Stimulated activated CD8-positive, alpha-beta memory T cell treated with anti-CD3 and anti-CD28 coated beads, Interleukin-15, amount 100 ng/mL, for 48 hours (primary cell): ENCODE measurements around the gene SH2D2A.
A peak's percentile ranks its signal among the peaks of the same experiment; 100 is the strongest.

ENCODE experiments used
- DNase-seq, 2 donors: peaks; one replicate each; pipeline ENCODE4 v3.0.0-alpha.2; 2020; ENCODE audit warnings: low read depth in 2 of 2

The SH2D2A gene

GRCh38 chr1:156823210-156823790 is 6.7 kb upstream of the SH2D2A start:
- DNase-seq, result no peak

GRCh38 chr1:156822680-156823079 is 6.0 kb upstream of the SH2D2A start:
- DNase-seq, result no peak

- DNase-seq, result peak; percentile 59 to 72
Observed at GRCh38 chr1:156821801-156822200, 5.2 kb upstream of the SH2D2A start.

- no peak for DNase-seq
Observed at GRCh38 chr1:156815961-156816422, 656 bp downstream of the SH2D2A start.

- no peak for DNase-seq
Observed at GRCh38 chr1:156815307-156815826, 1.3 kb downstream of the SH2D2A start.

- peak in 1 of 2 donors; percentile 41 for DNase-seq
Observed at GRCh38 chr1:156814571-156815260, 1.9 kb downstream of the SH2D2A start.

GRCh38 chr1:156813750-156814570 is 2.7 kb downstream of the SH2D2A start:
- DNase-seq, result peak; percentile 66 to 70

GRCh38 chr1:156813298-156813697 is 3.4 kb downstream of the SH2D2A start:
- no peak for DNase-seq

- DNase-seq, result no peak
Observed at GRCh38 chr1:156812293-156812990, 4.2 kb downstream of the SH2D2A start.

- DNase-seq, result no peak
Observed at GRCh38 chr1:156811168-156811567, 5.5 kb downstream of the SH2D2A start.

GRCh38 chr1:156809711-156810366 is 6.8 kb downstream of the SH2D2A start:
- DNase-seq, result no peak

- DNase-seq, result no peak
Observed at GRCh38 chr1:156809281-156809680, 7.4 kb downstream of the SH2D2A start.

- DNase-seq, result no peak
Observed at GRCh38 chr1:156808186-156809030, 8.2 kb downstream of the SH2D2A start.

GRCh38 chr1:156807627-156808026 is 9.0 kb downstream of the SH2D2A start:
- no peak for DNase-seq

- no peak for DNase-seq
Observed at GRCh38 chr1:156806512-156807440, 9.9 kb downstream of the SH2D2A start.

GRCh38 chr1:156805766-156806511 is 10.7 kb downstream of the SH2D2A start:
- DNase-seq, result no peak

GRCh38 chr1:156804572-156805243 is 11.9 kb downstream of the SH2D2A start:
- no peak for DNase-seq

- no peak for DNase-seq
Observed at GRCh38 chr1:156804026-156804425, 12.6 kb downstream of the SH2D2A start.
